ENCODE results near the gene TCL1B. TPM values are rescaled to one million over a fixed set of nuclear protein-coding genes. Genes with fewer than 3 reads are reported as not detected.

TCL1B gene
- polyA plus RNA-seq, 3 donors, result 0.17 to 0.35 (median 0.28) TPM

GRCh38 chr14:95666450-95666849 lies 19.8 kb upstream of the TCL1B start:
- DNase-seq (ENCODE audit: low read depth in 3 of 3, low spot score in 2 of 3), result no peak

GRCh38 chr14:95667249-95667693 lies 19.0 kb upstream of the TCL1B start:
- no peak for DNase-seq (ENCODE audit: low read depth in 3 of 3, low spot score in 2 of 3)

- no peak for DNase-seq (ENCODE audit: low read depth in 3 of 3, low spot score in 2 of 3)
Observed at GRCh38 chr14:95668235-95668772, 17.9 kb upstream of the TCL1B start.

GRCh38 chr14:95674613-95675012 lies 11.6 kb upstream of the TCL1B start:
- no peak for DNase-seq (ENCODE audit: low read depth in 3 of 3, low spot score in 2 of 3)

- DNase-seq (ENCODE audit: low read depth in 3 of 3, low spot score in 2 of 3), result no peak
Observed at GRCh38 chr14:95675486-95675885, 10.7 kb upstream of the TCL1B start.

GRCh38 chr14:95677179-95677835 lies 8.9 kb upstream of the TCL1B start:
- no peak for DNase-seq (ENCODE audit: low read depth in 3 of 3, low spot score in 2 of 3)

- no peak for DNase-seq (ENCODE audit: low read depth in 3 of 3, low spot score in 2 of 3)
Observed at GRCh38 chr14:95679148-95679815, 6.9 kb upstream of the TCL1B start.

GRCh38 chr14:95679998-95680735 lies 6.1 kb upstream of the TCL1B start:
- no peak for DNase-seq (ENCODE audit: low read depth in 3 of 3, low spot score in 2 of 3)

GRCh38 chr14:95681153-95681552 lies 5.1 kb upstream of the TCL1B start:
- no peak for DNase-seq (ENCODE audit: low read depth in 3 of 3, low spot score in 2 of 3)

GRCh38 chr14:95683793-95684192 lies 2.4 kb upstream of the TCL1B start:
- no peak for DNase-seq (ENCODE audit: low read depth in 3 of 3, low spot score in 2 of 3)

GRCh38 chr14:95686935-95687334 lies 709 bp downstream of the TCL1B start:
- DNase-seq (ENCODE audit: low read depth in 3 of 3, low spot score in 2 of 3), result no peak

- DNase-seq (ENCODE audit: low read depth in 3 of 3, low spot score in 2 of 3), result no peak
Observed at GRCh38 chr14:95689441-95689840, 3.2 kb downstream of the TCL1B start.

GRCh38 chr14:95690815-95691214 lies 4.6 kb downstream of the TCL1B start:
- no peak for DNase-seq (ENCODE audit: low read depth in 3 of 3, low spot score in 2 of 3)

- DNase-seq (ENCODE audit: low read depth in 3 of 3, low spot score in 2 of 3), result no peak
Observed at GRCh38 chr14:95691591-95691990, 5.4 kb downstream of the TCL1B start.

- no peak for DNase-seq (ENCODE audit: low read depth in 3 of 3, low spot score in 2 of 3)
Observed at GRCh38 chr14:95692109-95692508, 5.9 kb downstream of the TCL1B start.

- no peak for DNase-seq (ENCODE audit: low read depth in 3 of 3, low spot score in 2 of 3)
Observed at GRCh38 chr14:95695051-95695450, 8.8 kb downstream of the TCL1B start.

GRCh38 chr14:95695913-95696312 lies 9.7 kb downstream of the TCL1B start:
- no peak for DNase-seq (ENCODE audit: low read depth in 3 of 3, low spot score in 2 of 3)

- no peak for DNase-seq (ENCODE audit: low read depth in 3 of 3, low spot score in 2 of 3)
Observed at GRCh38 chr14:95696741-95697140, 10.5 kb downstream of the TCL1B start.

- DNase-seq (ENCODE audit: low read depth in 3 of 3, low spot score in 2 of 3), result no peak
Observed at GRCh38 chr14:95697764-95698163, 11.5 kb downstream of the TCL1B start.

- DNase-seq (ENCODE audit: low read depth in 3 of 3, low spot score in 2 of 3), result no peak
Observed at GRCh38 chr14:95698287-95698686, 12.1 kb downstream of the TCL1B start.

- no peak for DNase-seq (ENCODE audit: low read depth in 3 of 3, low spot score in 2 of 3)
Observed at GRCh38 chr14:95699412-95699811, 13.2 kb downstream of the TCL1B start.
